Osteocyte (in vitro differentiated cells): ENCODE data around the gene CD93. TPM values are rescaled to one million over a fixed set of nuclear protein-coding genes. Genes with fewer than 3 reads are reported as not detected.

Source experiments
- DNase-seq: peaks from one replicate; pipeline ENCODE4 v3.0.0; 2021; ENCODE audit warnings: mixed read lengths; ENCODE audit not compliant: unreplicated experiment; ENCODE audit errors: extremely low spot score
- H3K27ac Mint-ChIP-seq: one replicate; pipeline ENCODE4 v1.8.0; 2021; ENCODE audit warnings: mild to moderate bottlenecking, mixed read lengths; ENCODE audit not compliant: unreplicated experiment
- H3K27me3 Mint-ChIP-seq: one replicate; pipeline ENCODE4 v1.8.0; 2021; ENCODE audit warnings: mixed read lengths; ENCODE audit not compliant: unreplicated experiment
- H3K36me3 Mint-ChIP-seq: one replicate; pipeline ENCODE4 v1.8.0; 2021; ENCODE audit warnings: mixed read lengths; ENCODE audit not compliant: unreplicated experiment
- H3K4me1 Mint-ChIP-seq: one replicate; pipeline ENCODE4 v1.8.0; 2021; ENCODE audit warnings: mixed read lengths; ENCODE audit not compliant: unreplicated experiment
- H3K4me3 Mint-ChIP-seq: one replicate; pipeline ENCODE4 v1.8.0; 2021; ENCODE audit warnings: mild to moderate bottlenecking, moderate library complexity, mixed read lengths; ENCODE audit not compliant: unreplicated experiment
- H3K9me3 Mint-ChIP-seq: one replicate; pipeline ENCODE4 v1.8.0; 2021; ENCODE audit warnings: mixed read lengths; ENCODE audit not compliant: unreplicated experiment
- CTCF ChIP-seq: fragments of 200-600 bp; sonication (generic); IDR thresholded peaks from 2 replicates; pipeline ENCODE4 v1.5.0; 2021; ENCODE audit warnings: antibody characterized with exemption, mild to moderate bottlenecking, moderate library complexity
- long read RNA-seq: library from polyadenylated mRNA; unstranded; transcript quantifications from one replicate; pipeline ENCODE4 v2.0.0, GENCODE V29; 2021
- total RNA-seq: library from RNA; stranded (reverse); gene quantifications from 2 replicates; pipeline ENCODE4 v1.2.1, GENCODE V29; 2021

The CD93 gene
- 0.13 and 0.21 TPM in 2 replicates for total RNA-seq
- long read RNA-seq = 0 reads

- Mint-ChIP-seq H3K27me3 (no peaks in the 10 kb centered on the region), H3K4me1 (peaks cover 9% of the 10 kb centered on the region), H3K9me3 (no peaks in the 10 kb centered on the region), H3K27ac (peak within 1 kb of the TSS; percentile 27), H3K36me3 (no peaks in the 10 kb centered on the region), H3K4me3 (no peak within 1 kb of the TSS)
- TF ChIP-seq CTCF = no peak
- peak; percentile 80 for DNase-seq
These were observed at the start of gene CD93 for GRCh38 chr20:23086056-23086566. Gene CD93 (minus strand): TSS chr20:23086324. CDS start chr20:23086192, 132 bp downstream.

GRCh38 chr20:23133560-23133998, 47.5 kb upstream of the CD93 start:
- no peak for TF ChIP-seq CTCF
- no peaks in the 10 kb centered on the region for H3K27me3 Mint-ChIP-seq
- no peak overlapping the region for H3K4me3 Mint-ChIP-seq
- no peaks in the 10 kb centered on the region for H3K36me3 Mint-ChIP-seq
- DNase-seq = no peak
- no peaks in the 10 kb centered on the region for H3K4me1 Mint-ChIP-seq
- H3K9me3 Mint-ChIP-seq = no peaks in the 10 kb centered on the region
- no peak overlapping the region for H3K27ac Mint-ChIP-seq

GRCh38 chr20:23132930-23133559, 46.9 kb upstream of the CD93 start:
- DNase-seq = no peak
- Mint-ChIP-seq H3K27ac (no peak overlapping the region), H3K4me1 (no peaks in the 10 kb centered on the region), H3K27me3 (no peaks in the 10 kb centered on the region), H3K4me3 (no peak overlapping the region), H3K9me3 (no peaks in the 10 kb centered on the region), H3K36me3 (no peaks in the 10 kb centered on the region)
- TF ChIP-seq CTCF = no peak

- Mint-ChIP-seq H3K4me3 (no peak overlapping the region), H3K4me1 (no peaks in the 10 kb centered on the region), H3K27ac (no peak overlapping the region), H3K27me3 (no peaks in the 10 kb centered on the region), H3K9me3 (no peaks in the 10 kb centered on the region), H3K36me3 (no peaks in the 10 kb centered on the region)
- DNase-seq = no peak
- no peak for TF ChIP-seq CTCF
These were observed 46.3 kb upstream of the CD93 start for GRCh38 chr20:23132293-23132929.

- Mint-ChIP-seq H3K9me3 (no peaks in the 10 kb centered on the region), H3K4me3 (no peak overlapping the region), H3K27me3 (no peaks in the 10 kb centered on the region), H3K27ac (no peak overlapping the region), H3K36me3 (no peaks in the 10 kb centered on the region), H3K4me1 (no peaks in the 10 kb centered on the region)
- DNase-seq = no peak
- TF ChIP-seq CTCF = no peak
These were observed 45.6 kb upstream of the CD93 start for GRCh38 chr20:23131766-23132165.
